Kidney (tissue), 14 donors: Measurements from ENCODE around the gene TMEM150B. TPM values are rescaled to one million over a fixed set of nuclear protein-coding genes. Genes with fewer than 3 reads are reported as not detected.
A peak's percentile ranks its signal among the peaks of the same experiment; 100 is the strongest.

Experiments used
- DNase-seq, 5 donors: peaks; one replicate each; pipeline ENCODE4 v3.0.0-alpha.2; 2013 to 2020
- FAIRE-seq: peaks from 2 replicates; lab custom pipeline; 2012; peaks lifted over from hg19 to GRCh38; lab: Jason Lieb, UNC
- H3K27ac ChIP-seq, 2 donors: one replicate each; pipeline ENCODE4 v1.7.0; 2013; ENCODE audit warnings: low read depth in 2 of 2, low read length in 2 of 2, inconsistent platforms in 1 of 2
- H3K27me3 ChIP-seq: one replicate; pipeline ENCODE4 v1.7.1; 2013; ENCODE audit warnings: low read length, inconsistent platforms; ENCODE audit not compliant: control insufficient read depth, insufficient read depth
- H3K36me3 ChIP-seq, 3 donors: one replicate each; pipeline versions ENCODE4 v1.7.0 to v1.7.1; 2013; ENCODE audit warnings: low read length in 3 of 3, control low read depth in 1 of 3, inconsistent platforms in 1 of 3; ENCODE audit not compliant: insufficient read depth in 3 of 3, control insufficient read depth in 2 of 3
- H3K4me1 ChIP-seq, 3 donors: one replicate each; pipeline versions ENCODE4 v1.7.0 to v1.7.1; 2013; ENCODE audit warnings: low read length in 3 of 3, inconsistent platforms in 1 of 3, low read depth in 1 of 3; ENCODE audit not compliant: control insufficient read depth in 2 of 3, insufficient read depth in 2 of 3
- H3K4me3 ChIP-seq, 3 donors: one replicate each; pipeline versions ENCODE4 v1.7.0 to v1.8.1; 2013; ENCODE audit warnings: low read length in 3 of 3, control low read depth in 1 of 3, inconsistent platforms in 1 of 3
- H3K9ac ChIP-seq, 3 donors: one replicate each; pipeline versions ENCODE4 v1.7.0 to v1.7.1; 2013; ENCODE audit warnings: low read length in 3 of 3, control low read depth in 1 of 3, inconsistent platforms in 1 of 3
- H3K9me3 ChIP-seq, 3 donors: one replicate each; pipeline versions ENCODE4 v1.7.0 to v1.7.1; 2013; ENCODE audit warnings: low read length in 3 of 3, control low read depth in 1 of 3, inconsistent platforms in 1 of 3; ENCODE audit not compliant: control insufficient read depth in 2 of 3, insufficient read depth in 1 of 3
- intact Hi-C: fragments of 100-400 bp; cut with DNase I; formaldehyde crosslinking; loops from one replicate; pipeline ENCODE4 v1.11.1; 2022
- polyA plus RNA-seq: library from polyadenylated mRNA; stranded (reverse); fragments of 350-450 nt; fragmentation: Illumina TruSeq; extraction: RNeasy Lipid Tissue Mini Kit (QIAGEN cat#74804); gene quantifications from one replicate; pipeline ENCODE4 v1.2.3, GENCODE V29; 2014; ENCODE audit warnings: low read depth, low replicate concordance; ENCODE audit not compliant: insufficient read depth
- total RNA-seq: library from RNA; stranded (reverse); fragmentation: NEBNext Ultra II Directional; extraction: Animal tissue kit (Norgen Biotek cat#: 25700); gene quantifications from one replicate; pipeline ENCODE4 v1.2.1, GENCODE V29; 2021
- TF ChIP-seq, protein P1 (sequence below): IDR thresholded peaks from 3 replicates; pipeline ENCODE4 v1.5.1; 2012; ENCODE audit warnings: mild to moderate bottlenecking, moderate library complexity, borderline replicate concordance; ENCODE audit not compliant: insufficient read depth; ENCODE audit errors: extremely low read depth
- donor health status: control.
- donor health status: control.
- donor health status: control.
- donor health status: control.
- donor health status: control.
- donor health status: DM: yes; HTN: yes; CAD: no.
- donor health status: Normal renal cell carcinoma (clear cell type).

TMEM150B gene
- total and polyA plus RNA-seq, 2 donors from 2014 or later: 3.6 to 5.4 TPM

DNA sequence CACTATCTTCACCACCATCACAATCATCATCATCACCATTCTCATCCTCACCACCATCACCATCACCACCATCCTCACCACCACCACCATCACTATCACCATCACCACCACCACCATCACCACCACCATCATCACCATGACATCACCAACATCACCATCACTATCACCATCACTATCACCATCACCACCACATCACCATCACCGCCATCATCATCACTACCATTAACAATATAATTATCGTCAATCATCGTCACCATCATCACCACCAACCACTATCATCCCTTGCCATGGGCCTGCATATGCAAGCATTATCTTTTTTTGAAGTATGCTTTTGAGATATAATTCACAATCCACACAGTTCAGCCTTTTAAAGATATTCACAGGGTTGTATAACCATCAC is 58.7 kb downstream of the TMEM150B start:
- no peak overlapping the region for H3K27ac ChIP-seq
- H3K36me3 ChIP-seq: peaks cover 0 to 4% (median 0%) of the 10 kb centered on the region in 3 donors
- no peaks in the 10 kb centered on the region for H3K4me1 ChIP-seq
- no peaks in the 10 kb centered on the region for H3K27me3 ChIP-seq
- no peak overlapping the region for H3K9ac ChIP-seq
- TF ChIP-seq, protein P1, sequence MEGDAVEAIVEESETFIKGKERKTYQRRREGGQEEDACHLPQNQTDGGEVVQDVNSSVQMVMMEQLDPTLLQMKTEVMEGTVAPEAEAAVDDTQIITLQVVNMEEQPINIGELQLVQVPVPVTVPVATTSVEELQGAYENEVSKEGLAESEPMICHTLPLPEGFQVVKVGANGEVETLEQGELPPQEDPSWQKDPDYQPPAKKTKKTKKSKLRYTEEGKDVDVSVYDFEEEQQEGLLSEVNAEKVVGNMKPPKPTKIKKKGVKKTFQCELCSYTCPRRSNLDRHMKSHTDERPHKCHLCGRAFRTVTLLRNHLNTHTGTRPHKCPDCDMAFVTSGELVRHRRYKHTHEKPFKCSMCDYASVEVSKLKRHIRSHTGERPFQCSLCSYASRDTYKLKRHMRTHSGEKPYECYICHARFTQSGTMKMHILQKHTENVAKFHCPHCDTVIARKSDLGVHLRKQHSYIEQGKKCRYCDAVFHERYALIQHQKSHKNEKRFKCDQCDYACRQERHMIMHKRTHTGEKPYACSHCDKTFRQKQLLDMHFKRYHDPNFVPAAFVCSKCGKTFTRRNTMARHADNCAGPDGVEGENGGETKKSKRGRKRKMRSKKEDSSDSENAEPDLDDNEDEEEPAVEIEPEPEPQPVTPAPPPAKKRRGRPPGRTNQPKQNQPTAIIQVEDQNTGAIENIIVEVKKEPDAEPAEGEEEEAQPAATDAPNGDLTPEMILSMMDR: no peak
- no peak for DNase-seq
- no peak for FAIRE-seq
- H3K9me3 ChIP-seq: peaks cover 0 to 4% (median 0%) of the 10 kb centered on the region in 3 donors
- no peak overlapping the region for H3K4me3 ChIP-seq
- intact Hi-C loops: loop anchor here (10.0 kb wide), 1 partner anchor 348 kb away; no protein-coding TSS in a partner anchor

DNA sequence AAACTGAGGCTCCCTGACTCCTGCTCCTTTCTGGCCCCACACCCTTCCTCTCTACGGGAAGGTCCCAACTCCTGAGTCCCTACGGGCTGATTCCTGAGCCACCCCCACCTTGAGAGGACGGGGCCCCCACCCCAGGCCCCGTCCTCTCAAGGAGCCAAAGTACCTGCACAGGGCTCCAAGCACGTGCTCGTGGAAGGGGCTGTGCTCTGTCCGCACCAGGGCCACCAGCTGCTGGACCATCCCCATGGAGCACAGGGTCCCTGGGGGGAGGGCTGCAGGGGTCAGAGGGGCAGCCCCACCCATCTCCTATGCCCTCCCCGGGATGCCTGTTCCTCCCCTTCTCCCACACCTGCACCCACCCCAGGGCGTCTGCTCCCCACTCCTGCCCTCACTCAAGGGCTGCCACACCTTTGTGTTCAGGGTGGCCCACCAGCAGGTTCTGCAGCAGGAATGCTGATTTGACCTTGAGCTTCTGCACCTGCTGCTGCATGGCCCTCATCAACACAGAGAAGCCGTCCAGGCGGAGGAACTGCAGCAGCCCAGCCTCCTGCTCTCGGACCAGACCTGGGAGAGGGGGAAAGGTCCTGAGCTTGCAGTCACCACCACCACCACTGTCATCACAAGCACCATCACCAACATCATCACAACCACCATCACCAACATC is 59.3 kb downstream of the TMEM150B start:
- Histone ChIP-seq H3K27me3 (no peaks in the 10 kb centered on the region), H3K4me1 (no peaks in the 10 kb centered on the region), H3K36me3 (peaks cover 0 to 4% (median 0%) of the 10 kb centered on the region in 3 donors), H3K27ac (no peak overlapping the region), H3K4me3 (no peak overlapping the region), H3K9ac (no peak overlapping the region), H3K9me3 (peaks cover 0 to 4% (median 0%) of the 10 kb centered on the region in 3 donors)
- TF ChIP-seq, protein P1: no peak
- FAIRE-seq: no peak
- intact Hi-C loops: loop anchor here (10.0 kb wide), 1 partner anchor 349 kb away; no protein-coding TSS in a partner anchor
- DNase-seq: peak in 1 of 5 donors; percentile 55

DNA sequence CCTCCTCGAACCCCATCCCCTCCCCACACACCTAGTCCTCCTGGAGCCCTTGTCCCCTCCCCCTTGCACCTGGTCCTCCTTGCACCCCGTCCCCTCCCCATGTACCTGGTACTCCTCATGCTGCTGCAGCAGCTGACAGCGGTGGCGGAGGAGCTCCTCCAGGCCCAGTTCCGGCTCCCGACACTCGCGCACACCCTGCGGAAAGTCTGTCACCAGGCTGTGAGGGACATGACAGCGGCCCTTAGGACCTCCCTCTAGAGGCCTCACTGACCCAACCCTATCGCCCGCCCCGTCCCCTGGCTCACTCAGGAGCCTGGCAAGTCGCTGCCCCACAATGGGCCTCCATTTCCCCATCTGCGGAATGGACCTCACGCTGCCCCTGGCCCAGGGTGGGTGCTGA is 60.0 kb downstream of the TMEM150B start:
- FAIRE-seq: no peak
- H3K27ac ChIP-seq: no peak overlapping the region
- H3K4me1 ChIP-seq: no peaks in the 10 kb centered on the region
- TF ChIP-seq, protein P1: no peak
- H3K4me3 ChIP-seq: no peak overlapping the region
- peaks cover 0 to 4% (median 0%) of the 10 kb centered on the region in 3 donors for H3K36me3 ChIP-seq
- H3K9ac ChIP-seq: no peak overlapping the region
- intact Hi-C loops: loop anchor here (10.0 kb wide), 1 partner anchor 350 kb away; no protein-coding TSS in a partner anchor
- peaks cover 0 to 4% (median 0%) of the 10 kb centered on the region in 3 donors for H3K9me3 ChIP-seq
- H3K27me3 ChIP-seq: no peaks in the 10 kb centered on the region
- DNase-seq: peak in 1 of 5 donors; percentile 58
